ENCODE results near the gene OPRL1.

GRCh38 chr20:64065974-64066343 is 13.9 kb upstream of the OPRL1 start:
- TF ChIP-seq CTCF (IDR thresholded peaks at IDR 0.05; ENCODE audit: low read length) (no peak), EZH2 (IDR thresholded peaks at IDR 0.05; ENCODE audit: borderline replicate concordance, low read length) (no peak)
